Measurements from ENCODE around the gene PIAS4.
"Not testable (repeated sequence)": the region's sequence is repeated elsewhere in the genome, so short reads cannot be mapped to it uniquely, and the experiment has no call there.

Gene PIAS4

GRCh38 chr19:4007021-4007835 is at the start of gene PIAS4:
PIAS4 (plus strand) TSS chr19:4007736; CDS start chr19:4007761, 25 bp downstream.
- DNase-seq (ENCODE audit: low read depth): peak; percentile 87

DNA sequence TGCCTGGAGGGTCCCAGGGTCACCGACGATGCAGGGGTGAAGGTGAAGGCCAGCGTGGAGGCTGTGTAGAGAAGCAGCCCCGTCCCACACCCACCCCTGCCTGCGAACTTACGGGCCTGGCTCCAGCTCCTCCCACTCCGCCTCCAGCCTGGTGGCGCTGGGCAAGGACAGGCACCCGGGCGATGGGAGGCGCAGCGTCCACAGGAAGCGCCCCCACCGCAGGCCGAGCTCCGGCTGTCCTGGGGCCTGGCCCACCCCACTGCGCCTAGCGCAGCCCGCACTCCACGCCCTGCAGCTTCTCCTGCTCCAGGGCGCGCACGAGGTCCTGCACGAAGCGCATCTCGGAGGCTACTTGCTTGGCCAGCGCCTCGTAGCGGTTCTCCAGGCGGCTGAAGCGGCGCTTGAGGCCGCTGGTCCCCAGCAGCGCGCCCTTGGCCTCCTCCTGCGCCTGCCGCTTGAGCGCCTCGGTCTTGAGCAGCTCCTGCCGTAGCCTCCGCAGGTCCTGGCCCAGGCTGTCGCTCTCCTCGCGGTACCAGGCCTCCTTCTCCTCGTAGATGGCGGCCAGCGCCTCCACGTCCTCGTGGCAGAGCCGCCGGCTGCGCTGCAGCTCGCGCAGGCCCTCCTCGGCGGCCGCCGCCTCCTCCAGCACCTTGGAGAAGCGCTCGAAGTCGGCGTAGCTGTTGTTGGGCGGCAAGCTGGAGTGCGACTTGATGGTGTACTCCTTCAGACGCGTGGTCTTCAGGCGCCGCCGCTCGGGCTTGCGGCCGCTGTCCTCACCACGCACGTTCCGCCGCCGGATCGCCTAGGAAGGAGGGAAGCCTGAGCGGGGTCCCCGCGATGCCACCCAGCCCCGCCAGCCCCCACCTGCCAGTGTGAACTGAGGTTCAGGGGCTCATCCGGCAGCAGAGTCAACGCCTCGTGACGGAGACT is 48.4 kb upstream of the PIAS4 start:
- no peak for DNase-seq (ENCODE audit: low read depth)

DNA sequence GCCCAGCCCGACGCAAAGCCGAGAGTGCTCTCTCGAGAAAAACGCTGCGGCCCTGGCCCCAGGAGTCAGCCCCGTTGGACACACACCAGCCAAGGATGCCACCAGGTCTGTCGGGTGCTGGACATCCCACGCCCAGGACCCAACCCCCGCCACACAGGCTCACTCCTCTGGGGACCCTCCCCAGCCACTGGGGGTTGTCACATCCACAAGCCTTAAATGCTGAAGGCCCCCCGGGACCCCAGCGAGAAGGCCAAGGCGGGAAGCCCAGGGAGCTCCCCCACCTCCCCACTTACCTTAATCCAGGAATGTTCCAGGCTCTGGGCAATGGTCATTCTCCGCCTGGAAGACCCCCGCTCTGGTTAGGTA is 47.8 kb upstream of the PIAS4 start:
- no peak for DNase-seq (ENCODE audit: low read depth)

GRCh38 chr19:3961007-3961406 is 46.5 kb upstream of the PIAS4 start:
- no peak for DNase-seq (ENCODE audit: low read depth)

- DNase-seq (ENCODE audit: low read depth): no peak
Measured at GRCh38 chr19:3963458-3964255, 43.9 kb upstream of the PIAS4 start.

DNA sequence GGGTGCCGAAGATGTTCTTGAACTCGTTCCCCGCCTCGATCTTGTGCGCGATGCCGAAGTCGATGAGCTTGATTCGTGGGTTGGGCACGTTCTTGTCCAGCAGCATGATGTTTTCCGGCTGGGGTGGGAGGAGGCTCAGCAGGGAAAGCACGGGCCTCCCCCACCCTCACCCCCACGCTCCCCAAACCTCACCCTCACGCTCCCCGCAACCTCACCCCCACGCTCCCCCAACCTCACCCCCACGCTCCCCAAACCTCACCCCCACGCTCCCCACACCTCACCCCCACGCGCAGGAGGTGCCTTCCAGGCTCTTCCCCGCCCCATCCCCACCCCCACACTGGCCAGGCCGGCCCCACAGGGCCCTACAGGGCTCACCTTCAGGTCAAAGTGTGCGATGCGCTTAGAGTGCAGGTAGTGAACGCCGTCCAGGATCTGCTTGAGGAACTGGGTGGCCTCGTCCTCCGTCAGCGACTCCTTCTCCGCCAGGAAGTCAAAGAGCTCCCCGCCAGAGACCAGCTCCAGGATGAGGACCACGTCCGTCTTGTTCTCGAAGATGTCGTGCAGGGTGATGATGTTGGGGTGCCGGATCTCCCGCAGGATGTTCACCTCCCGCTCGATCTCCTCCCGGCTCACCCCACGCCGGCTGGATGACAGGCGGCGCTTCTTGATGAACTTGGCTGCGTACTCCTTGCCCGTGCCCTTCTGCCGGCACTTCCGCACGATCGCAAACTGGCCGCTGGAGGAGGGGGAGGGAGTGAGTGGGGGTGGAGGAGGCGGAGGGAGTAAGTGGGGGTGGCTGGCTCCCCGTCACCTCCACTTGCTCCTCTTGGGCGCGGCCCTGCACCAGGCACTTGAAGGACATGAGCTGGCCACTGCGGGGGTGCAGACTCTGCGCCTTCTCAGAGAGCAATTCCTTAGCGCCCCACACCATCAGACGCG is 43.0 kb upstream of the PIAS4 start:
- DNase-seq (ENCODE audit: low read depth): no peak

GRCh38 chr19:3966051-3967017 is 41.2 kb upstream of the PIAS4 start:
- no peak for DNase-seq (ENCODE audit: low read depth)

DNA sequence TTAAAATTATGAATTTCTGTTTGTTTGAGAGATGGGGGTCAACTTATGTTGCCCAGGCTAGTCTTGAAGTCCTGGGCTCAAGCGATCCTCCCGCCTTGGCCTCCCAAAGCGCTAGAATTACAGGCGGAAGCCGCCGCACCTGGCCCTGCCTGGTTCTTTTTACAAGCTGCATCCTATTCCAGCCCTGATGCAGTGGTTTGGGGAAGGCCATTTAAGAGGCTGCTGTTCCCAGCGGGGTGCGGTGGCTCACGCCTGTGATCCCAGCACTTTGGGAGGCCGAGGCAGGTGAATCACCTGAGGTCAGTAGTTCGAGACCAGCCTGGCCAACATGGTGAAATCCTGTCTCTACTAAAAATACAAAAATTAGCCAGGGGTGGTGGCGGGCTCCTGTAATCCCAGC is 39.6 kb upstream of the PIAS4 start:
- DNase-seq (ENCODE audit: low read depth): not testable (repeated sequence)

GRCh38 chr19:3968556-3969434 is 38.7 kb upstream of the PIAS4 start:
- no peak for DNase-seq (ENCODE audit: low read depth)

DNA sequence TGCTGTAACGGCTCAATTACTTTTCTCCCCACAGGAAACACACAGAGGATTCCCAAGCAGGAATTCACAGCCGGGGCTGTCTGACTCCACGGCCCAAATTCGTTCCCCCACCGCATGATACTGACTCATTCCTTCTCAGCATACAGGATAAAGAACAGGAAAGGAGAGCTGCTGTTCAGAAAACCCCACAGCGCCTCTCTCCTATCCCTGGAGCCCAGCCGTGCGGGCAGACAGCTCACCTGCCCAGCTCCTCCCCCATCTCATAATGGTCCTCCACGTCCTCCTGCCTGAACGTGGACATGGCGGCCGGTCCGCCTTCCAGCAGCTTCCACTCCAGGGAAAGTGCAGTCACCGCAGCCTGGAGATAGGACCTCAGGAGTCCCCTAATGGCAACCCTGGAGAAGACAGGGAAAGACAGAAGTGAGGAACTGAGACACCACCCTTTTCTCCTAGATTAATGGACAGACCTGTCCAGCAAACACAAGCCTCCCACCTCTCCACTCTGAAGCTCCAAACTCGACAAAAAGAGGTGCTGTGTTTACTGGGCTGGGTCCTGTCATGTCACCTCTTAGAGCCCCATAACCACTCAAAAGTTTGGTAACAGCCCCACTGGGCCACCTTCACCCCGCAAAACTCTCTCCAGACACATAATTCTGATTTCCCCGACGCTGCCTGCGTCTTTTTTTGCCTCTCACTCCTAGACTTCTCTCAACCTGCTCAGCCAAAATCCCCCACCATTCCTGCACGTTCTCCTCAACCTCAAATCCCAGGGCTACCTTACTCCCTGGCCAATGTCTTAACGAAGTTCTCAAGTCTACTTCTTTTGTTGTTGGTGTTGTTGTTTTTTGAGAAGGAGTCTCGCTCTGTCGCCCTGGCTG is 37.9 kb upstream of the PIAS4 start:
- DNase-seq (ENCODE audit: low read depth): no peak

GRCh38 chr19:3970313-3970807 is 37.2 kb upstream of the PIAS4 start:
- DNase-seq (ENCODE audit: low read depth): no peak

GRCh38 chr19:3970808-3971598 is 36.5 kb upstream of the PIAS4 start, which contains the start of gene DAPK3:
DAPK3 (minus strand) TSS chr19:3971099; CDS start chr19:3969735, 1,364 bp downstream.
- peak; percentile 87 for DNase-seq (ENCODE audit: low read depth)

GRCh38 chr19:3975144-3975543 is 32.4 kb upstream of the PIAS4 start:
- DNase-seq (ENCODE audit: low read depth): no peak

- no peak for DNase-seq (ENCODE audit: low read depth)
Measured at GRCh38 chr19:3975637-3976087, 31.9 kb upstream of the PIAS4 start.

DNA sequence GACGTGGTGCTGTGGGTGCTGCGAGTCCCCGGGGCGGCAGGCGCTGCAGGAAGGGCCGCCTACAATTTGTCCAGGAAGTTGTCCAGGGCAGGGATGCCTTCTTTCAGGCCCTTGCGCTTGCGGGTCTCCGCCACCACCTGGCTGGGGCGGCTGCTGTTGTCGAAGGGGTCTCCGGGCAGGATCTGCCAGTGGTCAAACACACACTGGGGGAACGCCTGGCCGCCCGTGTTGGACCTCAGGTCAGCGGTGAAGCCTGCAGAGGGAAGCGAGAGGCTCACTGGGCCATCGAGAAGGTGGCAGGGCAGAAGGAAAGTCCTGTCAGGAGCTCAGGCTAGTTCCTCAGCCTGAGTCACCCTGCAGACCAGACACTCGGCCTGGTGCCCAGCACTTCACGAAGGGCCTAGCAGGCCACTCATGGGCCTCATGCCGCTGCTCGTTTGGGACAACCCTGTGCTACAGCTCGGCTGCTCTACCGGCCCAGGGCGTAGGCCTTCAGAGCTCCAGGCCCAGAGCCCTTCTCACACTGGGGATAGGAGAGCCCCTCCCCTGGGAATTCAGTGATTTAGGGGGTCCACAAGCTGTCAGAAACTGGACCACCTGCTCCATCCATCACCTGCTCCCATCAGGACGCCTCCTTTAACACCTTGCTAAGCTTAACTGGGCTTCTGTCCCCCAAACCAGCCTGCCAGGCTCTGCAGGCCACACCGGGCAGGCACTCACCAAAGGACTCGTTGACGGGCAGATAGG is 30.9 kb upstream of the PIAS4 start:
- DNase-seq (ENCODE audit: low read depth): no peak
